H1 (cell line): ENCODE data around the gene NSUN7. TPM values are rescaled to one million over a fixed set of nuclear protein-coding genes. Genes with fewer than 3 reads are reported as not detected.

Experiments
- CTCF ChIA-PET: fragments of 300-600 bp; sonication (Branson Sonifier 250); formaldehyde crosslinking; loops from one replicate; lab custom pipeline; 2021; ENCODE audit not compliant: partially characterized antibody; lab: Charles Lee
- POLR2A ChIA-PET: fragments of 300-600 bp; sonication (Branson Sonifier 250); formaldehyde crosslinking; loops from one replicate; lab custom pipeline; 2021; ENCODE audit warnings: inconsistent platforms; ENCODE audit not compliant: partially characterized antibody; lab: Charles Lee
- DNase-seq, 2 experiments: peaks; one replicate each; pipeline versions ENCODE4 v3.0.0 to v3.0.0-alpha.2; 2010 to 2022; ENCODE audit warnings: low spot score in 2 of 2, low read depth in 1 of 2, mixed read lengths in 1 of 2
- FAIRE-seq: peaks from 2 replicates; lab custom pipeline; 2011; peaks lifted over from hg19 to GRCh38; lab: Jason Lieb, UNC
- H2AFZ ChIP-seq: 2 replicates; pipeline ENCODE4 v1.8.1; 2012; ENCODE audit warnings: low read length, inconsistent platforms
- H2AK5ac ChIP-seq: 2 replicates; pipeline ENCODE4 v1.6.1; 2013; ENCODE audit warnings: low read depth, low read length
- H2BK120ac ChIP-seq: replicated peaks from 2 replicates; pipeline ENCODE3; 2013; ENCODE audit warnings: low read depth, low read length, inconsistent platforms
- H2BK12ac ChIP-seq: 2 replicates; pipeline ENCODE4 v1.6.1; 2013; ENCODE audit warnings: low read depth, low read length
- H2BK15ac ChIP-seq: 2 replicates; pipeline ENCODE4 v1.6.1; 2013; ENCODE audit warnings: low read length
- H2BK20ac ChIP-seq: 2 replicates; pipeline ENCODE4 v1.6.1; 2013; ENCODE audit warnings: low read length
- H2BK5ac ChIP-seq: 2 replicates; pipeline ENCODE4 v1.6.1; 2013; ENCODE audit warnings: low read depth, low read length
- H3K14ac ChIP-seq: 2 replicates; pipeline ENCODE4 v1.6.1; 2013; ENCODE audit warnings: inconsistent platforms; ENCODE audit not compliant: insufficient read length
- H3K18ac ChIP-seq: 2 replicates; pipeline ENCODE4 v1.6.1; 2013; ENCODE audit warnings: low read length; ENCODE audit errors: extremely low read depth
- H3K23ac ChIP-seq: 2 replicates; pipeline ENCODE4 v1.6.1; 2013; ENCODE audit warnings: inconsistent platforms; ENCODE audit not compliant: insufficient read length
- H3K23me2 ChIP-seq: 2 replicates; pipeline ENCODE4 v1.6.1; 2013; ENCODE audit warnings: low read depth, low read length
- H3K27ac ChIP-seq: 2 replicates; pipeline ENCODE4 v1.6.1; 2011; ENCODE audit warnings: low read depth, low read length, inconsistent platforms
- H3K27me3 ChIP-seq, 4 experiments: replicated peaks in 1 of 4; 1 replicate in 1 of 4; 2 replicates in 3 of 4; pipeline versions ENCODE4 v1.6.1 to v1.8.1; 2011 to 2013; ENCODE audit warnings: low read length in 3 of 4, mild to moderate bottlenecking in 3 of 4, inconsistent platforms in 2 of 4, mixed read lengths in 2 of 4, moderate library complexity in 1 of 4; ENCODE audit not compliant: control insufficient read depth in 3 of 4, insufficient read depth in 3 of 4; ENCODE audit errors: extremely low read depth in 1 of 4
- H3K36me3 ChIP-seq, 4 experiments: 2 replicates each; pipeline versions ENCODE4 v1.6.1 to v1.8.1; 2011 to 2013; ENCODE audit warnings: mild to moderate bottlenecking in 4 of 4, low read length in 3 of 4, moderate library complexity in 2 of 4, control low read depth in 1 of 4, inconsistent platforms in 1 of 4; ENCODE audit not compliant: insufficient read depth in 4 of 4, control insufficient read depth in 2 of 4
- H3K4ac ChIP-seq: replicated peaks from 2 replicates; pipeline ENCODE3; 2013; ENCODE audit warnings: low read length, low read depth, mixed read lengths, inconsistent platforms; ENCODE audit not compliant: insufficient read length
- H3K4me1 ChIP-seq, 4 experiments: replicated peaks in 1 of 4; 1 replicate in 1 of 4; 2 replicates in 3 of 4; pipeline versions ENCODE4 v1.6.1 to v1.8.1; 2011 to 2013; ENCODE audit warnings: low read length in 3 of 4, inconsistent platforms in 2 of 4, mixed read lengths in 1 of 4; ENCODE audit not compliant: insufficient read depth in 4 of 4, control insufficient read depth in 3 of 4
- H3K4me2 ChIP-seq, 2 experiments: 2 replicates each; pipeline versions ENCODE4 v1.6.1 to v1.8.1; 2011 to 2013; ENCODE audit warnings: low read depth in 2 of 2, low read length in 2 of 2, control low read depth in 1 of 2, inconsistent platforms in 1 of 2, mild to moderate bottlenecking in 1 of 2; ENCODE audit not compliant: insufficient read depth in 1 of 2
- H3K4me3 ChIP-seq, 4 experiments: fragments of 200-600, 300-600 bp in 1 of 4; sonication (generic), shearing (Covaris generic), sonication (Bioruptor Twin) in 1 of 4; 2 replicates each; pipeline versions ENCODE4 v1.5.1 to v1.8.1; 2011 to 2016; ENCODE audit warnings: low read length in 4 of 4, low read depth in 3 of 4, control low read depth in 2 of 4, inconsistent platforms in 2 of 4, mild to moderate bottlenecking in 2 of 4, mixed read lengths in 1 of 4, moderate library complexity in 1 of 4; ENCODE audit not compliant: insufficient read depth in 2 of 4; ENCODE audit errors: extremely low read depth in 1 of 4
- H3K56ac ChIP-seq: replicated peaks from 2 replicates; pipeline ENCODE3; 2013; ENCODE audit warnings: low read depth, mild to moderate bottlenecking, mixed read lengths, low read length, inconsistent platforms; ENCODE audit not compliant: insufficient read length
- H3K79me1 ChIP-seq: 2 replicates; pipeline ENCODE4 v1.6.1; 2013; ENCODE audit warnings: low read depth, low read length, control low read depth
- H3K79me2 ChIP-seq, 2 experiments: 2 replicates each; pipeline versions ENCODE4 v1.6.1 to v1.8.1; 2012 to 2013; ENCODE audit warnings: low read length in 2 of 2, mild to moderate bottlenecking in 2 of 2, inconsistent platforms in 1 of 2; ENCODE audit not compliant: insufficient read depth in 2 of 2, control insufficient read depth in 1 of 2
- H3K9ac ChIP-seq, 4 experiments: replicated peaks in 1 of 4; 1 replicate in 1 of 4; 2 replicates in 3 of 4; pipeline versions ENCODE4 v1.6.1 to v1.8.1; 2011 to 2013; ENCODE audit warnings: low read depth in 3 of 4, low read length in 3 of 4, control low read depth in 2 of 4, mild to moderate bottlenecking in 2 of 4, moderate library complexity in 2 of 4, inconsistent platforms in 1 of 4; ENCODE audit errors: extremely low read depth in 1 of 4
- H3K9me3 ChIP-seq, 2 experiments: 2 replicates each; pipeline versions ENCODE4 v1.6.1 to v1.8.1; 2012 to 2013; ENCODE audit warnings: mild to moderate bottlenecking in 2 of 2, moderate library complexity in 2 of 2, control low read depth in 1 of 2, inconsistent platforms in 1 of 2, low read depth in 1 of 2, low read length in 1 of 2, mixed read lengths in 1 of 2; ENCODE audit not compliant: insufficient read depth in 2 of 2
- H4K20me1 ChIP-seq, 2 experiments: replicated peaks in 1 of 2; 2 replicates each; pipeline versions ENCODE3 to v1.8.1; 2011 to 2013; ENCODE audit warnings: inconsistent platforms in 2 of 2, low read length in 2 of 2, mild to moderate bottlenecking in 1 of 2; ENCODE audit not compliant: insufficient read depth in 2 of 2, control insufficient read depth in 1 of 2
- H4K5ac ChIP-seq: 2 replicates; pipeline ENCODE4 v1.6.1; 2013; ENCODE audit warnings: low read length, low read depth, mixed read lengths, inconsistent platforms; ENCODE audit not compliant: insufficient read length
- H4K8ac ChIP-seq: 2 replicates; pipeline ENCODE4 v1.8.0; 2013; ENCODE audit warnings: mild to moderate bottlenecking, moderate library complexity, low read length, inconsistent platforms; ENCODE audit not compliant: insufficient read depth; ENCODE audit errors: extremely low read depth
- H4K91ac ChIP-seq: replicated peaks from 2 replicates; pipeline ENCODE3; 2013; ENCODE audit warnings: low read length, mixed read lengths, inconsistent platforms; ENCODE audit not compliant: insufficient read length
- HDAC6 ChIP-seq: IDR thresholded peaks from one replicate; pipeline ENCODE4 v1.7.1; 2012; ENCODE audit warnings: low read depth, mild to moderate bottlenecking, inconsistent platforms, low read length, moderate library complexity
- POLR2AphosphoS5 ChIP-seq: IDR thresholded peaks from 2 replicates; pipeline ENCODE4 v1.6.1; 2011; ENCODE audit warnings: low read depth, low read length
- SP1 ChIP-seq: IDR thresholded peaks from 2 replicates; pipeline ENCODE4 v1.6.1; 2011; ENCODE audit warnings: low read depth, low read length
- TEAD4 ChIP-seq: IDR thresholded peaks from 2 replicates; pipeline ENCODE4 v1.6.1; 2012; ENCODE audit warnings: low read depth, low read length, inconsistent platforms, mixed read lengths
- polyA plus RNA-seq, 7 experiments: library from polyadenylated mRNA; depleted of rRNA in 3 of 7; stranded (reverse) in 5 of 7; unstranded in 2 of 7; fragments of >200 nt in 5 of 7; fragments of 200-250 nt in 2 of 7; gene quantifications; 1 replicate in 5 of 7; 2 replicates in 1 of 7; 4 replicates in 1 of 7; pipeline versions ENCODE4 v1.2.1 to v1.2.3, GENCODE V29; 2011 to 2013; ENCODE audit warnings: missing spikeins in 2 of 7, mixed read lengths in 2 of 7
- total RNA-seq: library from RNA; stranded (reverse); fragmentation: NEBNext Ultra II Directional; extraction: Animal tissue kit (Norgen Biotek cat#: 25700); gene quantifications from 2 replicates; pipeline ENCODE4 v1.2.1, GENCODE V29; 2021

The NSUN7 gene
- total and polyA plus RNA-seq, 2 of the 8 experiments (the other 6 are each of a cell fraction or from before 2014, with no cell fraction given) = 8.8 to 24.4 TPM

GRCh38 chr4:40739347-40739746, 10.4 kb upstream of the NSUN7 start:
- H3K27me3 ChIP-seq = no peaks in the 10 kb centered on the region
- no peak overlapping the region for H3K4ac ChIP-seq
- H3K23me2 ChIP-seq = no peaks in the 10 kb centered on the region
- POLR2A ChIA-PET = no interaction called here
- no peaks in the 10 kb centered on the region for H3K36me3 ChIP-seq
- H3K9ac ChIP-seq = no peak overlapping the region
- no peak overlapping the region for H2BK15ac ChIP-seq
- no peak overlapping the region for H3K27ac ChIP-seq
- no peaks in the 10 kb centered on the region for H3K79me2 ChIP-seq
- no peaks in the 10 kb centered on the region for H3K79me1 ChIP-seq
- no peak for DNase-seq
- no peak overlapping the region for H2BK120ac ChIP-seq
- no peak overlapping the region for H4K8ac ChIP-seq
- no peak overlapping the region for H2AK5ac ChIP-seq
- H2BK5ac ChIP-seq = no peak overlapping the region
- CTCF ChIA-PET = no interaction called here
- no peak overlapping the region for H3K56ac ChIP-seq
- H3K4me2 ChIP-seq = no peak overlapping the region
- no peak overlapping the region for H4K5ac ChIP-seq
- no peaks in the 10 kb centered on the region for H3K9me3 ChIP-seq
- no peak overlapping the region for H3K23ac ChIP-seq
- H3K18ac ChIP-seq = no peak overlapping the region
- H2BK20ac ChIP-seq = no peak overlapping the region
- no peak for FAIRE-seq
- H2AFZ ChIP-seq = no peak overlapping the region
- no peaks in the 10 kb centered on the region for H4K20me1 ChIP-seq
- no peak for TF ChIP-seq TEAD4
- no peak for TF ChIP-seq SP1
- no peak for TF ChIP-seq HDAC6
- TF ChIP-seq POLR2AphosphoS5 = no peak
- no peak overlapping the region for H4K91ac ChIP-seq
- H3K4me1 ChIP-seq = peaks cover 0 to 2% (median 0%) of the 10 kb centered on the region in 4 experiments; a peak in 1 of 7 replicates
- H2BK12ac ChIP-seq = no peak overlapping the region
- no peak overlapping the region for H3K4me3 ChIP-seq
- no peak overlapping the region for H3K14ac ChIP-seq
